LNCAP (cell line): ENCODE data around the gene HOXB4.

Source experiments
- CTCF ChIP-seq: fragments of 450-650 bp; IDR thresholded peaks from 2 replicates; pipeline ENCODE4 v1.5.1; 2017; ENCODE audit warnings: mild to moderate bottlenecking

The HOXB4 gene

GRCh38 chr17:48606892-48607614, 28.9 kb upstream of the HOXB4 start:
- no peak for TF ChIP-seq CTCF

GRCh38 chr17:48605991-48606891, 28.1 kb upstream of the HOXB4 start:
- no peak for TF ChIP-seq CTCF

GRCh38 chr17:48605409-48605919, 27.3 kb upstream of the HOXB4 start:
- TF ChIP-seq CTCF: no peak

- TF ChIP-seq CTCF: no peak
Observed at GRCh38 chr17:48604770-48605329, 26.7 kb upstream of the HOXB4 start, which contains the start of gene HOXB6. TSS of gene HOXB6 (minus strand) at chr17:48604986. CDS start at chr17:48598150, 6,836 bp downstream.

- no peak for TF ChIP-seq CTCF
Observed at GRCh38 chr17:48603959-48604769, 26.0 kb upstream of the HOXB4 start.

- no peak for TF ChIP-seq CTCF
Observed at GRCh38 chr17:48601539-48602425, 23.6 kb upstream of the HOXB4 start.
